CD4-positive, alpha-beta T cell treated with Interleukin-2 at 100 ng/mL for 4 hours (primary cell): Measurements from ENCODE around the gene SYNE3.

ENCODE experiments used
- DNase-seq: peaks from one replicate; pipeline ENCODE4 v3.0.0-alpha.2; 2020; ENCODE audit warnings: low spot score

The SYNE3 gene

DNA sequence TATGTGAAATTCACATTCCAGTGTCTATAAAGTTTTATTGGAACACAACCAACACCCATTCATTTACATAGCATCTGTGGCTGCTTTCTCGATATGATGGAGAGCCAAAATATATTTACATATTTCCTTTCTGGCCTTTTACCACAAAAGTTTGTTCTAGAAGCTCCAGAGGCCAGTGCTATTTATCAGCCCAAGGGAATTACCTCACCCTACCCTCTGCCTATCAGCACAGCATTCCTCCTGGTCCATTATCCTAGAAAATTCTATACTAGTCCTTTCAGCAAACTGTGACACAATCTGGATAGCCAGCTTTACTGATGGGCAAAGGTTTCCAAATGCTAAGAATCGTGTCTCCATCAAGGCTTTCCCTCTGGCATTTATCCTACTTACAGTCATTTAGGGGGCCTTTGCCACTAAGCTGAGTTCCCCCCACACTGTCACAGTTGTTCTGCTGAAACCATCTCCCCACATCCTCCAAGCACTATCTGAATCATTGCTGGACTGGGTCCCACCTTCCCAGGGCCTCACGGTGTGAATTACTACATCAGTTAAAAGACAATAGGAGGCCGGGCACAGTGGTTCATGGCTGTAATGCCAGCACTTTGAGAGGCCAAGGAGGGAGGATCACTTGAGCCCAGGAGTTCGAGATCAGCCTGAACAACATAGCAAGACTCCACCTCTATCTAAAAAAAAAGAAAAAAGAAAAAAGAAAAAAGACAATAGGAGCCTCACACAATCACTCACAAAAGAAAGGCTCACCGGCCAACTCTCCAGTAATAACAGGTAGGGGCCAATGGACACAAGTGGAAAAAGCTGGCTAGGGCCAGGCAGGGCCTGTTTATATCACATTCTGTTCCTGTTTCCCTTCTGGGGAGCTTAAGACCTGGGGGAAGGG is 12.1 kb downstream of the SYNE3 start:
- no peak for DNase-seq

DNA sequence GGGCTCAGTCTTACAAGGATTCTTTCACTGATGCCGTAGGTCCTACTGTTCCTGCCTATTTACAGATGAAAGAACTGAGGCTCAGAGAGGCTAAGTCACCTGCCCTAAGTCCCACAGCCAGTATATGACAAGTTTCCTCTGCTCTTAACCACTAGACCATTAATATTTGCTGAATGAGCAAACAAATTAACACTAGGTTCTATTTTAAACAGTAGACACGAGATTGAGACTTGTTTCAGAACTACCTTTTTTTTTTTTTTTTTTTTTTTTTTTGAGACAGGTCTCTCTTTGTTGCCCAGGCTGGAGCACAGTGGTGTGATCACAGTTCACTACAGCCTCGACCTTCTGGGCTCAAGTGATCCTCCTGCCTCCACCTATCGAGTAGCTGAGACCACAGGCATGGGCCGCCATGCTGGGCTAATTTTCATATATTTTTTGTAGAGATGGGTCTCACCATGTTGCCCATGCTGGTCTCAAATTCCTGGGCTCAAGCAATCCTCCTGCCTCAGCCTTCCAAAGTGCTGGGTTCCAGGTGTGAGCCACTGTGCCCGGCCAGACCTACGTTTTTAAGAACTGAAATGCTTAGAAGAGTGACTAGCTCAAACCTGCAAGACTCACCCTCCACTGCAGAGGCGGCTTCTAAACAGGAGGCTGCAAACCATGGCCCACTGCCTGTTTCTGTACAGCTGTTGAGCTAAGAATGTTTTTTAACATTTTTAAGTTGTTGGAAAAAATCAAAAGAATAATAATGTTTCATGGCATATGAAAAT is 12.9 kb downstream of the SYNE3 start:
- DNase-seq = no peak

DNA sequence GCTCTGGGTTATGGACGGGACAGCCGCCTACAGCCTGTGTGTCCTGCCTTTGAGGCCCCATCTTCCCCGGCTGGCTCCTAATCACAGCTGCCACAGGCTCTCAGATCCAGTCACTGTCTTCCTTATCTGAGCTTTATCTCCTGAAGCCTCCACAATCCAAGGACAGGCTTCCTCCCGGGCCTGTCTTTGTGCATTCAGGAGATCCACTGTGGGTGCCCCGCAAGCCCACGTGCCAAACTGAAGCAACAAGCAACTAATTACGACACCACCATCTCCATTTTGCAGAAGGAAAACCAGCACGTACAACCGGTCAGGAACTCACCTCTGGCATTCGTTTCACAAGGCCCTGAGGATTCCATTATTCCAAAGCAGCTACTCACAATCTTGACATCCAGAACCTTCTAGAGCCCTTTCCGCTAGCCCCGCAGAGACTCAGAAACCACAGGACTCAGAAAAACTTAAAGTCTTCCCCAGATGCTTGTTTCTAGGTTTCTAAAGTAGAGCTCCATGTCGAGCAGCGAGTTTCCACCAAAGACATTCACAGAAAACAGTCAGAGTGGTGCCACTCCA is 14.0 kb downstream of the SYNE3 start:
- no peak for DNase-seq

DNA sequence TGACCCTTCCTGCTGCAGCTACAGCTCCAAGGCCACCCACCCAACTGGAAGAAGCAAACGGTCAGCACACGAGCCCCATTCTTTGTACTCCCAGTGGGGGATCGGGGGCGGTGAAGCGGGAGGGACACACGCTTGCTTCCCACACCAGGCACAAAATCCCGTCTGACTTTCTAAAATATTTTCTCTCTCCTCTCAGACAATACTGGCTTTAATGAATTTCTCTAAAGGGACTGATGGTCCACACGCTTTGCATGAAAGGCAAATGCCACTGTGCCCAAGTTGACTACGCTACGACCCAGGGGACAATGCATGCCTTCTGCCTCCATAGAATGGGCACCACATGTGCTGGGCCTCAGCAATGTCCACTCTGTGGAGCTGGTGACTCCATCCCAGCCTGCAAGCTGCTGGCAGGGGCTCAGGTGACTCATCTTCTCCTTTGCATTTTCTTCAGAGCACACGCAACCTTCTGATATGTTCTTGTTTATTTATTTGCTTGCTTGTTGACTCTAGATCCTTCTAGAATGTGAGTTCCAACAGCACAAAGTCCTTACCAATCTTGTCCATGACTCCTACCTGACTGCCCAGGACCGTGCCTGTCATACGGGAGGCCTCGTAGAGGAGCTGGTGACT is 15.6 kb downstream of the SYNE3 start:
- DNase-seq = no peak

DNA sequence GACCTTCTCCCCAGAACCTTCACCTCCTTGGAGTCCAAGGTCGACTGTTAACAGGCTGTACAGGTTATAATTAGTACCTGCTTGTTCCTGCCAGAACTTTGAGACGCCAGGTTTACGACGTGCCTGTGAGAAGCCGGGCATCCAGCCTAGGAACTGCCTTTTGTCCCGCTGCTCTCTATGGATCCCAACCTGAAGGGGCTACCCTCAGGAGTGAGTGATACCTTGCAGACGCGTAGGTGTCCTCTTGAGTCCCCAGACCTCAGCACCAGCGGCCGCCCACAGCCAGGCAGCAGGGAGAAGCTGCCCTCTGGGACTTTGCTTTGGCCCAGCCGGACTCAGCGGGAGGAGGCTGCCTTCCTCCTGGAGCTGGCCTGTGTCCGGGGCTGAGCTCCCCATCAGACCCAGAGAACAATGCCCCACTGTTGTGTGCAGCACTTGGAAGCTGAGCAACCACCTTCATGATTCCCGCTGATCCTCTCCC is 16.2 kb downstream of the SYNE3 start:
- no peak for DNase-seq

DNA sequence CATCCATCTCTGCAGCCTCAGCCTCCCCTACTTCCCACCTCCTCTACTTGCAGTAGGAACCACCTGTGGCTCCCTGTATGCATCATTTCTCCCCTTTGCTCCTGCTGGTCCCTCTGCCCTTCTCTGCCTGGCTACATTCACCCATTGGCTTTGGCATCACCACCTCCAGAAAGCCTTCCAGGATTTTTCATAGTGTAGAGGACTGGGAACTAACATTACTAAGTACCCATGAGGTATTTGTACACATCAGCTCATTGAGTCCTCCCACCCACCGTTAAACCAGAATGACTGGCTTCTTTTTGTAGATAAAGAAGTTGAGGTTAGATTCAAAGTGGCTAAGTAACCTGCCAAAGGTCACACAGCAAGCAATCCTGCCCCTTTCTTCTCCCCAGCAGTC is 17.1 kb downstream of the SYNE3 start:
- no peak for DNase-seq

DNA sequence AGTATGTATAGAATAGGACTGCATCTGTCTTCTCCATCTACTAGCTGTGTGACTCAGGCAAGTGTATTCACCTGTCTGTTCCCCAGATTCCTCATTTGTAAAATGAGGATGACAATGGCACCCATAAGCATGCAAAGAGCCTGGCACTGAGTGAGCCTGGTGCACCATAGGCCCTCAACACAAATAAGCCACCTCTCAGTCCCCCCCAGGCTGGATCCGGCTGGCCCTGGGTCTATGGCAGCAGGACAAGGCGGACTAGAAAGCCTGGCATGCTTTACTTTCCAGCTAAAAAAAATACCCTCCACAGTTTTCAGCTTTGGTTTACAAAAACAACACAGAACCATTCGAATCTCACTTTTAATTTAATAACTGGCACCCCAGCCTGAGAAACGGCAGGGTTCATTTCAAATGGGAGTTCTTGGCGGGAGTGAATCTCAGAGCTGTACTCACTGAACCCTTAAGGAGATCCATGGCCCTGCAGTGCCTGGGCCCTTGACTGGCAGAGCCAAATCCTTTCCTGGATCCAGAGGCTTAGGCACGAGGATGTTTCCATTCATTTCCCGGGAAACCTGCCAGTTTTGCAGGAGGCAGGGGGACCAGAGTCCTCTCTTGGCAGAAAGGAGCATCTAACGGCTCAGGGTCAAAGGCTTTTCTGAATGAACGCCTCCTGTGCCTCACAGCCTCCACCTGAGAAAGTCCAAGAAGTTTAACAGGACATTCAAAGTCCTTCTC is 17.7 kb downstream of the SYNE3 start:
- DNase-seq = no peak

DNA sequence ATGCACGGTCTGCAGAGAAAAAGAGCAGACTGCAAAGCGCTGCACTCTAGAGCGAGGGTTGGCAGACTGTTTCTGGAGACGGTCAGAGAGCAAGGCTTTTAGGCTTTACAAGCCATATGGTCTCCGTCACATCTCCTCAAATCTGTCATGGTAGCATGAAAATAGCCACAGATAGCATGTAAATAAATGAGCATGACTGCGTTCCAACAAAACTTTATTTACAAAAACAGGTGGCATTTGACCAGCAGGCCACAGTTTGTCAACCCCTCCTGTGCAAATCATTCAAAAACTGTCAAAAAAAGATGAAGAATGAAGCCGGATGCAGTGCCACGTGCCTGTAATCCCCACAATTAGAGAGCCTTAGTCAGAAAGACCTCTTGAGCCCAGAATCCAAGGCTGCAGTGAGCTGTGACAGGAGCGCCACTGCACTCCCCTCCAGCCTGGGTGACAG is 18.9 kb downstream of the SYNE3 start:
- no peak for DNase-seq

DNA sequence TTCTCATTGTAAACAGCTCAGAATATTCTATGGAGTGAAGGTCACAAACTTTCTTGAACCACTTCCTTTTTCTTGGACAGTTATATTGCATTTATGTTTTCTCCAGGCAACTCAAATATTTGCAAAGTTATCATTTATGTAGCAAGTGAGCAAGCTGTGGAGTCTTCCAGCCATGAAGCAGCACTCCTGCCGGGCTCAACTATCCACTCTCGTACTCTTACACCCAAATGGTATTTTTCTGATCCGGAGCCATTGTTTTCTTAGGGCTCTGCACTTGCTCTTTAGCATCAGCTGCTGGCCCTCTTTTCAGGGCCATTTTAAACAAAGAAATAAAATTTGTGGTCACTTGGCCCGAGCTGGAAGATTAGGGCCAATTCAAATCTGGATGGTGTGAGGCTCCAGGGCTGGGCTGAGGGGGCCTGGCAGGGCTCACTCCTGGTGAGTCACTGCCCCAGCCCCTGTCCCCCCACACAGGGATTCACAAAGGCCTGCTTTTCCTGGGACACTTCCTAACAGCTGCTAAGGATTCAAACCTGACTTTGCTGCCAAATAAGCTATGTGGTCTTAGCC is 19.7 kb downstream of the SYNE3 start:
- DNase-seq = no peak

DNA sequence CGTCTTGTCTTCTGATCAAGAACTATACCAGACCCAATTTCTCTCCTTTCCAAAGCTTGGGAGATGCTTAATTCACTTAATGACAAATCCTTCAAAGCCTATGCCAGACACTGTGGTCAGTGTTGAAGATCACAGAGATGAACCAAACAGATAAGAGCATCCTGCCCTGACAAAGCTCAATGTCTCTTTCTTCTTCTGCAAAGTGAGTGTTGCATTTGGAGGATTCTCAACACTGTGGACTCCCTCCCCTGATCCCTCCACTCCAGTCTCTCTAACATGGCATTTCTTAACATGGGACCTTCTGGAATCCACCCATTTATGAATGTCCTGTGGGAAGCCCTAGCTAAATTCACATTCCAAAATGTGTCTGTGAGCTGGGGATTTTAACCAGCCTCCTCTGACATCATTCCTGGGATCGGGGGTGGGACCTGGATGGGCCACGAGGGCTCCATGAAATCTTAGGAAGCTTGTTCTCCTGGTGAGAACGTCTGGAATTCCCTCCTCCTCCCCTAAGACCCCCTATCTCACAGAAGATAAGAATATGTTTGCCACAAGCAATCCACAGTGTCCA is 20.3 kb downstream of the SYNE3 start:
- peak; percentile 49 for DNase-seq

DNA sequence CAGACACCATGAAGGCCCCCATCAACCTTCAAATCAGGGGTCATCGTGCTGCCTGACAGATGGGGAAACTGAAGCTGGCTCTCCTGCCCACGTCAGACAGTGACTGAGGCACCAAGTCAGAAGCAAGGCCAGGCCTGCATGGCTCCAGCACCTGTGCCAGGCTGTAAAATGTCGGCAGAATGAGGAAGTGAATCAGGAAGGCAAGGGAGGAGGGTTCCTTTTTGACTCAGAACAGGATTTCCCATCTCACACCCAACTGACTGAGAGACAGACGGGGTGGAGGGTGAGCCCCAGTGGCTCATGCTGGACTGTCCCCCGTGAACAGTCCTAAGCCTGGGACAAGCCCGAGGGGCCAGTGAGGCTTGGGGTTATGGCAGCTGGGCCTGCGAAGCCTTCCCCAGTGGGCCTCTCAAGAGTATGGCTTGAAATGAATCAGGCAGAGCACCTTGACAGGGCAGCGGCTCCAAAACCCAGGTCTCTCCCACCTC is 20.9 kb downstream of the SYNE3 start:
- DNase-seq = peak; percentile 43

DNA sequence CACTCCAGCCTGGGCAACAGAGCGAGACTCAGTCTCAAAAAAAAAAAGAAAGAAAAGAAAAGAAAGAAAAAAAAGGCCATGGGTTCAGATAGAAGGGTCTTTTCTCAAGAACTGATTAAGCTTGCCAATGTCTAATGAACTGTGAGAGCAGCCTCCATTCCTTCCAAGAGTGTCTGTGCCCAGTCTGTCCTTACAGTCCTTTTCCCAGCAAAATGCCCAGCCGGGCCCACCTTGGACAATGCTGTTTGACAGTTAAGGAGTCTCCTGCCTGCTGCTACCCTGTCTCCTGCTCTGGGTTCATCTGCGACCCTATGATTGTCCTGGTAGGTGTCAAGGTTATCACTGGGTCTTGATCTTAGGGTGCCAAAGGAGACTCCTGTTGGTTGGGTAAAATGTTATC is 21.4 kb downstream of the SYNE3 start:
- DNase-seq = no peak

DNA sequence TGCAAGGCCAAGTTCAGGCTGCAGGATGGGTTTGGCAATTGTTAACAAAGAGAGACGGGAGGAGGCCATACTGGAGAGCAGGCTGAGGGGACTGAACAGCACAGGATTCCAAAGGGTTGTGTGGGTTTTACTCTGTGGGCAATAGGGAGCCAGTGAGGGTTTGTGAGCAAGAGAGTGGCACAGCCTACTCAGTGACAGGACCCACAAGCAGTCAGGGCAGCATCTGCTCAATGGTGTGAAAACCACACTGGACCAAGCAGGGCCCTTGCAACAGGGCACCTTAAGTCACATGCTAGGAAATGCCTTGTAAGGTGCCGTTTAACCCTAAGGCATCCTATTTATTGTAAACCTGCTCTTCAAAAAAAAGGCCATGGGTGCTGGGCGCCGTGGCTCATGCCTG is 22.0 kb downstream of the SYNE3 start:
- no peak for DNase-seq

DNA sequence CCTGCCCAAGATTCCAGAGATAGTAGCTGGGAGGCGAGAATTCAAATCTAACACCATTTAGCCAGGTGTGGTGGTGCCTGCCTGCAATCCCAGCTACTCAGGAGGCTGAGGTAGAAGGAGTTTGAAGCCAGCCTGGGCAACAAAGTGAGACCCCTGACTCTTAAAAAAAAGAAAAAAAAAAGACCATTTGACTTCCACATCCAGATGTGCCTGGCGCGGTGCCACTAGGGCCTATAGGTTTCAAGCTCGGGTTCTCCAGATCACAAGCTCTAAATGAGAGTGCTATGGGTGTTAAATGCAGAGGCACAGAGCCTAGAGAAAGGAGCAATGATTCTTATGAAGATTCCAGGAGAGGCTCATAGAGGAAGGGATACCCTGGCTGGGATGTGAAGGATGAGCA is 22.5 kb downstream of the SYNE3 start:
- DNase-seq = no peak

DNA sequence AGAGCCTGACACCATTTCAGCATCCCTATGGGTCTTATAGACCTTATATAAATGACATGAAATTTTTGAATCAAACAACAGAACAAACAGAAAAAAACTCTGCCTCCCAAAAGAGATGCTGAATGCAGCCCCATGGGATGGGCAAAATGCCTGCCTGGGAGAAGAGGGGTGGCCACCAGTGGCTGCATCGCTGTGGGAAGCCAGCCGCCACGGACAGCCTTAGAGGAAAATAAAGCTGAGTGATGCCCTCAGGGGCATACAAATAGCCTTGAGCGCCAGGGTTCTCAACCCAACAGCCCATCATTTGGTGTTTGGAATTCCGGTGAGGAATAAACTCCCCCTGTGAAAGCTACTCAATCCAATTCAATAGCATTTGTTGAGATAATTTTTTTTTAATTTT is 22.9 kb downstream of the SYNE3 start:
- DNase-seq = no peak

DNA sequence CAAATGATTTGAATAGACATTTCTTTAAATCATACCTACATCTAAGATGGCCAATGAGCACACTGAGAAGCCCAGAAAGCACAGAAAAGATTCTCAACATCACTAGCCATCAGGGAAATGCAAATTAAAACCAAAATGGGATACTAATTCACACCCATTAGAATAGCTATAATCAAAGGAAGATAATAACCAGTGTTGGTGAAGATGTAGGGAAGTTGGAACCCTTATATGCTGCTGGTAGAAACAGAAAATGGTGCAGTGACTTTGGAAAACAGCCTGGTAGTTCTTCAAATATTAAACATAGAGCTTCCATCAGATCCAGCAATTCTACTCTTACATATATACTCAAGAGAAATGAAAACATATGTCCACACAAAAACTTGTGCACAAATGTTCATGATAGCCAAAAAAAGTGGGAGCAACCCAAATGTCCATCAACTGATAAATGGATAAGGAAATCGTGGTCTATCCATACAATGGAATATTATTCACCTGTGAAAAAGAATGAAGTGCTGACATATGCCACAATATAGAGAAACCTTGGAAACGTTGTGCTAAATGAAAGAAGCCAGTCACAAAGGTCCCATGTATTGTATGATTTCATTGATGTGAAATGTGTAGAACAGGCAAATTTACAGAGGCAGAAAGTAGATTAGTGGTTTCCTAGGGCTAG is 24.4 kb downstream of the SYNE3 start:
- DNase-seq = no peak

DNA sequence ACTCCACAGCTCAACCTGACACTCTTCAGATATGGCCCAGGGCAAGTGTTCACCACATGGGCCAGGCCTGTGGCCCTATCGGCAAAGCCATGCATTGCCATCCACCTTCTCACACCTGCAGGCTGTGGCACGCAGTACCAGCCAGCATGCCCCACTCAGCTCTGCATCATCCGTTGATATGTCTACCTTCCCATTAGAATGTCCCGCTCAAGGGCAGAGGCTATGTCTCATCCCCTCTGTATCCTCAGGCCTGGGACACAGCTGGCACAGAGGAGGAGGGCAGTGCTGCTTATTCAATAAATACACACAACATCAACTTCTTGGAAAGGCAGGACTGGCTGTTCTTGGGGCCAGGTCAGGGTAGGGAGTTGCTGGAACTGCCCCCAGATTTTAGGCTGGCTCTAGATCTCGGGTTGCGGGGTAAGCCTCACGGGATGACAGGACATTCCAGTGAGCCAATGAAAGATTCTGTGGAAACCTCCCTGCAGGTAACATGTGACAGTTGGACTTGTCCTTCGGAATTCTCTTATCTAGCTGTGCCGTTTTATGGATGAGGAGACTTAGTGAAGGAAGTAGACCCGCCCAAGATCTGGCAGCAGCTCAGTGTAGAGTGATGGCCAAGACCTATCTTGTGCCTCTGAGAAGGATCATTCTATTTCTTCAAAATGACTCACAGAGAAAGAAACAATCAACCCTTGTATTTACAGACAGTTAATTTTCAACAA is 25.6 kb downstream of the SYNE3 start:
- DNase-seq = no peak

DNA sequence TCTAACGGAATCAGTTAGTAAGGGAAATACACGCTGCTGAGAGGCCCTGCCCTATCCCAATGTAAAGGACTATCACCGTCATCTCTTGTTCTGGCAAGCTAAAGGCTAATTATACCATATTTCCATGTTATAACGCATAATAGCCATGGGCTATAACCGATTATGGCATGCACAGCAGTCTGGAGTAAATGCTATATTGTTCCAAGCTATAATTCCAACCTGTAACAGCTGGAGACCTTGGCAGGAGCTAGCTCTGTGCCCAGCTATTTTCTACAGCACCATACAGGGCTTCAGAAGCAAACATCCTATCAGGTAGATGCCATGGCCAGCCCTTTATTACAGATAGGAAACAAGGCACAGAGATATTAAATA is 26.3 kb downstream of the SYNE3 start:
- no peak for DNase-seq
